Measurements from ENCODE around the gene FBXL5.
A peak's percentile ranks its signal among the peaks of the same experiment; 100 is the strongest.

The FBXL5 gene

DNA sequence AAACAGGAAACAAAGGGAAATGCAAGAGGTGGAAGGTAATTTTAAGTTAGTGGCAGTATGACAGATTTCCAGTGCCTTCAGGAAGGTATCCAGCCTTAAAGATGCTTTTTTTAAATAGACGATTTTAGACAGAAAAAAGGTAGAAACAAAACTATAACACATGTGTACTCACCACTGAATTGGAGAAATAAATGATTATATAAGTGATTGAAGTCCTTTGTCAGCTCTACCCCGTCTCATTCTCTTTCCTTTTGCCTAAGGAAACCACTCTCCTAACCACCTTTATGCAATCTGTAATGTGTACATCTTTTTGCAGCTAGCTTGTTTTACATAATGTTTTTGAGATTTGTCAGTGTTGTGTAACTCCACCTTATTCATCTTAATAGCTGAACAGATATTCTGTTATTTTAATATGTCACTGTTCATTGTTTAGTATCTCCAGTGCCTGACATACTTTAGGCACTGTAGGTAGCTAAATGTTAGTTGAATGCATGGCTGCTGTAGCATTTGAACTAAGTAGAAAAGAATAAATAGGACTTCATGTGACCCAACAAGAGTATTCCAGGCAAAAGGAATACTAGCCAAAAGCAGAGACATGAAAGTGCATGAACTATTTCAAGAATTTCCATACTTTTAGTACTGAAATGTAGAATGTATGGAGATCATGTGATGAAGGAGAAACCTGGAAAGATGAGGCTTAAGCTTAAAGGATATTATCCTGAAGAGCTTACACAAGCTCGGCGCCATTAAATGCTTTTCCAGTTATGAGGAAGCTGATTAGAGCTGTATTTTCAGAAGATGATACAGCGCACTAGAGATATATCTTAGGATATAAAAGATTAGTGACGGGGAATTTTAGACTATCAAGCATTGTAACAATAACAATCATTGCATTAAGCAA, 27.3 kb upstream of the FBXL5 start:
- DNase-seq (no peak), ATAC-seq (no peak)
- peaks cover 41% of the 10 kb centered on the region for H3K4me1 Mint-ChIP-seq
- H3K27me3 Mint-ChIP-seq = peaks cover 7% of the 10 kb centered on the region
- H3K27ac Mint-ChIP-seq = peak overlapping the region; percentile 100
- H3K9me3 Mint-ChIP-seq = peaks cover 0 to 3% of the 10 kb centered on the region in 2 donors
- peak overlapping the region; percentile 93 to 95 for H3K4me3 Mint-ChIP-seq

DNA sequence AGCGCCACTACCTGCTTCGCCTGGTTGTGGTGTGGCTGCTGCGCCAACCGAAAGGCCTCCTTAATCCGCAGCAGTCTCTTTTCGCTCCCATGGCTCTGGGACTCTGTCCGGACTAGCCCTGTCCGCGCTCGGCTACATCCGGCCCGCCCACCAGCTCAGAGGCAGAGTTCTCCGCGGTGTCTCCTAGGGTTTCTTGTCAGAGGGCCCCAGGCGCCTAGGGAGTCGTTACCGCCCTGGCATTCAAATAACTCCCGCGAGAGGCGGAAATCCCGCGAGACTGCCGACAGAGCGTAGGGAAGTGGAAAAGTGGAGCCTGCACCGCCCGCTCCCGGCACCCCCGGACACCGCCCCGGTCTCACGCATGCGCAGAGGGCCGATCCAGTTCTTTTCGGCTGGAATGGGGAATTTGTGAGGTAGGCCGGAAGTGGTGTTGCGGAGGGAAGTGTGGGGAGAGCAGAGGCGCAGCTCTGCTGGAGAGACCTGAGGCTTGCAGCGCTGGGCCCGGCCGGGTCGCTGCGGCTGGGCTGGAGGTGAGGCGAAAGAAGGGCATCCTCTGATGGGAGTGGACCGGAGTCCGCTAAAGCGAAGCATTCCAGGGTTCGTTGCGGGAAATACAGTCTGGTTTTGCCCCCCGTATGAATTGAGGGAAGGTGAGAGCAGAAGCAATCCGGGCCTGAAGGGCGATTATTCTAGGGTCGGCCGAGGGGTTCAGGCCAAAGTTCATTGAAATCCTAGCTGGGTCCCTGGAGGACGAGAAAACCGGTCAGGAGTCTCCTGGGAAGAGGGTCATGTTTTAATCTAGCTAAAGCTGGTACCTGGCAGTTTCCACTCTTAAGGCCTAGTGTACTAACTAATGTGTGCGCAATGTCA, 26.4 kb upstream of the FBXL5 start, which contains the start of gene FAM200B:
Gene FAM200B, plus strand, starts transcription at position 456 of the 870 bp plus-strand sequence. CDS start 5,151 bp downstream, outside the sequence.
- peaks cover 0 to 3% of the 10 kb centered on the region in 2 donors for H3K9me3 Mint-ChIP-seq
- peaks cover 7% of the 10 kb centered on the region for H3K27me3 Mint-ChIP-seq
- peak; percentile 98 to 99 for DNase-seq
- H3K4me3 Mint-ChIP-seq = peak within 1 kb of the TSS; percentile 93 to 95
- H3K4me1 Mint-ChIP-seq = peaks cover 45% of the 10 kb centered on the region
- peak within 1 kb of the TSS; percentile 100 for H3K27ac Mint-ChIP-seq
- peak; percentile 97 for ATAC-seq

DNA sequence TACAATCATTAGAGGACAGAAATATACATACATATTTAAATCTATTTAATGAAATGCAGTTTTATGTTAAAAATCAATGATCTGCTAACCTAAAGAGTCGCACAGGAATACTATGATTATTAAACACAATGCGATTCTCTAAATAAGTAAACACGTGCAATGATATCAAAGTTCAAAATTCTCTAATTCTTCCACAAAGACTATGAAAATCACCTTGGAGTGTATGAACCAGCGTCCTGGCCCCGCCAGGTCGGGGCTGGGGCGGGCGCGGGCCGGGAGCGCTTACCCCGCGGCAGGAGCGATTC, 25.9 kb upstream of the FBXL5 start:
- H3K9me3 Mint-ChIP-seq = peaks cover 0 to 3% of the 10 kb centered on the region in 2 donors
- H3K4me1 Mint-ChIP-seq = peaks cover 48% of the 10 kb centered on the region
- peak overlapping the region; percentile 100 for H3K27ac Mint-ChIP-seq
- peaks cover 7% of the 10 kb centered on the region for H3K27me3 Mint-ChIP-seq
- H3K4me3 Mint-ChIP-seq = peak overlapping the region; percentile 93 to 95
- ATAC-seq (no peak), DNase-seq (no peak)

DNA sequence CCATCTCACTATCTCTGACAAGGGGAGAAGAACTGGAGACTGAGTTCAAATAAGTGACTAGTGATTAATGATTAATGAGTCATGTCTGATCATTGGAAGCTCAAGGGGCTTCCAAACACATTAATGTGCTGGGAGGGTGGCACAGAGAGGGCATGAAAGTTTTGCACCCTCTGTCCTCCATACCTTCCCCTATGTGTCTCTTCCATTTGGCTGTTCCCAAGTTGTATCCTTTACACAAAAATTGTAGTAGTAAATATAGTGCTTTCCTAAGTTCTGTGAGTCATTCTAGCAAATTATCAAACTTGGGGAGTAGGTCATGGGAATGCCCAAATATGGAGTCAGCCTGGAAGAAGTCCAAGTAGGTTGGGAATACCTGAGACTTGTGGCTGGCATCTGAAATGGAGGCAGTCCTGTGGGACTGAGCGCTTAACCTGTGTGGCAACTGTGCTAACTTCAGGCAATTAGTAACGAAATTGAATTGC, 22.4 kb upstream of the FBXL5 start:
- H3K27me3 Mint-ChIP-seq = peaks cover 7% of the 10 kb centered on the region
- ATAC-seq = no peak
- no peak overlapping the region for H3K27ac Mint-ChIP-seq
- no peaks in the 10 kb centered on the region for H3K9me3 Mint-ChIP-seq
- peaks cover 29% of the 10 kb centered on the region for H3K4me1 Mint-ChIP-seq
- no peak overlapping the region for H3K4me3 Mint-ChIP-seq
- DNase-seq = no peak

DNA sequence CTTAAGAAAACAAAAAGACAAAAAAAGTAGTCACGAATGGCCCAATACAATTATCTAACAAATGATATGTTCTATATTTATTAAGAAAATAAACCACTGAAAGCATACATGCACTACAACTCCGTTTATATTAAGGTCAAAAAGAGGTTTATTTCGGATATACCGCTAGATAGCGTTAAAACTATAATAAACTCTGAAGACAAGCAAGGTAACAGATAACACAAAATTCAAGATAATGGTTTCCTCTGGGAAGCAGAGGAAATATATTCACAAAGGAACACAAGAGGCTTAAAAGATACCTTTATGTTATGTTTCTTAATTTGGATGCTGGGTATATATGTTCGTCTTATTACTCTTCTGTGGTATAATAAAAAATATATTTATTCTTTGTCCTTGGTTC, 21.7 kb upstream of the FBXL5 start:
- no peak for ATAC-seq
- peaks cover 26% of the 10 kb centered on the region for H3K4me1 Mint-ChIP-seq
- no peak overlapping the region for H3K27ac Mint-ChIP-seq
- peaks cover 7% of the 10 kb centered on the region for H3K27me3 Mint-ChIP-seq
- no peak overlapping the region for H3K4me3 Mint-ChIP-seq
- DNase-seq = no peak
- no peaks in the 10 kb centered on the region for H3K9me3 Mint-ChIP-seq

DNA sequence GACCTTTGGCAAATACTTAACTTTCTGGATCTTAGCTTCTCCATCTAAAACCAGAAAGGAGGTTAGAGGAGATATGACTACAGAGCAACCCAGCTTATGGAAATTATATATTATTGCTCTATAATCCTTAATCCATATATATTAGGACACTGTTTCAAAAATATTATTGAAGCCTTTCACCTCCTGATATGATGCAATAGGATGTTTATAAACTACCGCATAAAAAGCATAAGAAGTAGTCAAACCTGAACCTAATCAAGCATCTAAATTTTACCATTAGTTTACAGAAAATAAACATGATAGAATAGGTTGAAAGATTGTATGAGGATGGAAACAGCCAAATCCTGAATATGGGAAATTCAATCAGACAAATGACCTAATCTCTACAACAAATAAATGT, 20.9 kb upstream of the FBXL5 start:
- Mint-ChIP-seq H3K27me3 (peaks cover 7% of the 10 kb centered on the region), H3K4me1 (peaks cover 26% of the 10 kb centered on the region)
- ATAC-seq = no peak

DNA sequence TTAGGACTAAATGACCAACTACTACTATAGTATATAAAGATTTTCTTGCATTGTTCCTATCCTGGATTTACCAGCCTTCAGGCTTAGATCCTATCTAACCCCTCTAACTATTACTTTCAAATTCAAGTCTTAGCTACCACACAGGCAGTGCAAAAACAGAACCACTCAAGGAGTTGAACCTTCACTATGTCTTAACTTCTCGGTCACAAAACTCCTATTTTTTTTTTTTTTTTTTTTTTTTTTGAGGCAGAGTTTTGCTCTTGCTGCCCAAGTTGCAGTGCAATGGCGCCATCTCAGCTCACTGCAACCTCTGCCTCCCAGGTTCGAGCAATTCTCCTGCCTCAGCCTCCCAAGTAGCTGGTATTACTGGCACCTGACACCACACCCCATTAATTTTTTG, 20.2 kb upstream of the FBXL5 start:
- no peak overlapping the region for H3K27ac Mint-ChIP-seq
- no peak for ATAC-seq
- peaks cover 26% of the 10 kb centered on the region for H3K4me1 Mint-ChIP-seq
- DNase-seq = no peak
- H3K9me3 Mint-ChIP-seq = no peaks in the 10 kb centered on the region
- no peak overlapping the region for H3K4me3 Mint-ChIP-seq
- H3K27me3 Mint-ChIP-seq = peaks cover 7% of the 10 kb centered on the region

More for the DNA sequence above, 20.9 kb upstream of the FBXL5 start:
- no peak overlapping the region for H3K27ac Mint-ChIP-seq
- no peak overlapping the region for H3K4me3 Mint-ChIP-seq
- DNase-seq = no peak
- H3K9me3 Mint-ChIP-seq = no peaks in the 10 kb centered on the region

DNA sequence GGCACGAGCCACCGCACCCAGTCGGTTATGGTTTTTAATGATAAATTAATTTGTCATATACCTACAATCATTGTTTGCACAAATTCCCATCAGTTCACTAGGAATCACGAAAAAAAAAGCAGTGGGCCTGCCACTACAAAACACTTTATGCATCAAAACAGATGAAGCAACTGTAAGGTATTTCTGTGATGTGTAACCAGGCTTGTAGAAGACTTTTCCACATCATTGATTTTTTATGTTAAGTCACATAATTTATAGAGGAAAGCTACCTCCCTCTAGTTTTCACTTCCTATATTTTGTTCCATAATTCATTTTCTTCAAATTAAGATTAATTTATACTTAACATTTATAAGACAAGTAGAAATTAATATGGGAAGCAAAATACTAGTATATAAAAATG, 19.8 kb upstream of the FBXL5 start:
- no peaks in the 10 kb centered on the region for H3K9me3 Mint-ChIP-seq
- ATAC-seq (no peak), DNase-seq (no peak)
- H3K4me3 Mint-ChIP-seq = no peak overlapping the region
- peaks cover 22% of the 10 kb centered on the region for H3K4me1 Mint-ChIP-seq
- no peak overlapping the region for H3K27ac Mint-ChIP-seq
- peaks cover 4% of the 10 kb centered on the region for H3K27me3 Mint-ChIP-seq

DNA sequence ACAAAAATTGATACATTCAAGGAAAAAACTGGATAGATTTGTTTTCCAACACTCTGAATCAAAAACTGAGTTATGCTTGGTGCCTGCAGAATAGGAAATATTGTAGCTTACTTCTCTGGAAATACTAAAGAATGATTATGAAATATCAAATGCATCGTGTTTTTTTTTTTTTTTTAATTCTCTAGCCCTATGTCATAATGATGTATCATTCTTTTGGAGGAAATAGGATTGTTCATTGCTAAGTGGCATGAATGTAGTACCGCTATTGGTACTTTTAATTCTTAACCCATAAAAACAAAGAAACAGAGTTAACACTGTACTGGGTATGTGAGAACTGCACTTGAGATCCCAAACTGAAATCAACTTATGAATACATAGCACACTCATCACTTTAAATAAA, 18.9 kb upstream of the FBXL5 start:
- H3K27me3 Mint-ChIP-seq = no peaks in the 10 kb centered on the region
- H3K9me3 Mint-ChIP-seq = no peaks in the 10 kb centered on the region
- DNase-seq (no peak), ATAC-seq (no peak)
- peaks cover 16% of the 10 kb centered on the region for H3K4me1 Mint-ChIP-seq
- H3K4me3 Mint-ChIP-seq = no peak overlapping the region
- H3K27ac Mint-ChIP-seq = no peak overlapping the region

DNA sequence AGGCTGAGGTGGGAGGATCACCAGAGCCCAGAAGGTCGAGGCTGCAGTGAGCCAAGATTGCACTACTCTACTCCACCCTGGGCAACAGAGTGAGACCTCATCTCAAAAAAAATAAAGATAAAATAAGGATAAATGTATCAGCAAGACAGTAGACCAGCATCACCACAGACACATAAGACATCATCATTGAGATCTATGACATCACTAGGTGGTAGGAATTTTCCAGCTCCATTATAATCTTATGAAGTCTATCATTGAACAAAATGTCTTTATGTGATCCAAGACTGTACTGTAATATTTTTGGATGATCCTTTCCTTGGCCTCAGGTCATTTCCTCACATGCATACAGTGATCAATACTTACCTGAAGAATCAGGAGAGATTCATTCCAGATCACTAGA, 18.2 kb upstream of the FBXL5 start:
- Mint-ChIP-seq H3K4me1 (peaks cover 12% of the 10 kb centered on the region), H3K27me3 (no peaks in the 10 kb centered on the region), H3K4me3 (no peak overlapping the region), H3K9me3 (no peaks in the 10 kb centered on the region), H3K27ac (no peak overlapping the region)
- DNase-seq = no peak
- no peak for ATAC-seq

DNA sequence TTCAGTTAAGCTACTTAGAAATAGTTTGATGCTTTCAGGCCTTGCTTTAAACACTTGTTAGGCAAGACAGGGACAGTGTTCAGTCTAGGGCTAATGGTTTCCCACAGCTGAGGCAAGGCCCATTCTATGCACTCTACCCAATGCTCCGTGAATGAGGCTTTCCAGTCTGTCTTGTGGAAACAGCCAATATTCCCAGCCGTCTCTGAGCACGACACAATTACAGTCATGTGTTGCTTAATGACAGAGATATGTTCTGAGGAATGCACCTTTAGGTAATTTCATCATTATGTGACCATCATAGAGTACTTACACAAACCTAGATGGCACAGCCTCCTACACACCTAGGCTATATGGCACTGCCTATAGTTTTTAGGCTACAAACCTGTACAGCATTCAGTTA, 16.9 kb upstream of the FBXL5 start:
- Mint-ChIP-seq H3K4me3 (no peak overlapping the region), H3K4me1 (peaks cover 5% of the 10 kb centered on the region), H3K27ac (no peak overlapping the region), H3K9me3 (no peaks in the 10 kb centered on the region), H3K27me3 (no peaks in the 10 kb centered on the region)
- DNase-seq (no peak), ATAC-seq (no peak)

DNA sequence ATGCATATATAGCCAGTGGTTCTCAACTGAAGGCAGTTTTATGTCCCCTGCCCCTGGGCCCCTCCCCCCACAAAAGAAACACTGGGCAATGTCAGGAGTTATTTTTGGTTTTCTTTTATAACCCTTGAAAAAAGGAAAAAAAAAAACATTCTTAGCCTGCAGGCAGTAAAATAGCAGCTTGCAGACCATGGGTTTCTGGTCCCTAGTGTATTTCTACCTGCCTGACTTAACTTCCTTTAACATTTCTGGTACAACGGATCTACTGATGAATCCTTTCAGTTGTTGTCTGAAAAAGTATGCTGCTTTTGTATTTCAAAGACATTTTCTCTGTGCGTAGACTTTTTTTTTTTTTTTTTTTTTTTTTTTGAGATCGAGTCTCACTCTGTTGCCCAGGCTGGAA, 15.4 kb upstream of the FBXL5 start:
- Mint-ChIP-seq H3K4me1 (peaks cover 10% of the 10 kb centered on the region), H3K4me3 (no peak overlapping the region), H3K27me3 (no peaks in the 10 kb centered on the region), H3K27ac (no peak overlapping the region), H3K9me3 (peaks cover 0 to 6% of the 10 kb centered on the region in 2 donors)
- no peak for DNase-seq
- ATAC-seq = no peak

DNA sequence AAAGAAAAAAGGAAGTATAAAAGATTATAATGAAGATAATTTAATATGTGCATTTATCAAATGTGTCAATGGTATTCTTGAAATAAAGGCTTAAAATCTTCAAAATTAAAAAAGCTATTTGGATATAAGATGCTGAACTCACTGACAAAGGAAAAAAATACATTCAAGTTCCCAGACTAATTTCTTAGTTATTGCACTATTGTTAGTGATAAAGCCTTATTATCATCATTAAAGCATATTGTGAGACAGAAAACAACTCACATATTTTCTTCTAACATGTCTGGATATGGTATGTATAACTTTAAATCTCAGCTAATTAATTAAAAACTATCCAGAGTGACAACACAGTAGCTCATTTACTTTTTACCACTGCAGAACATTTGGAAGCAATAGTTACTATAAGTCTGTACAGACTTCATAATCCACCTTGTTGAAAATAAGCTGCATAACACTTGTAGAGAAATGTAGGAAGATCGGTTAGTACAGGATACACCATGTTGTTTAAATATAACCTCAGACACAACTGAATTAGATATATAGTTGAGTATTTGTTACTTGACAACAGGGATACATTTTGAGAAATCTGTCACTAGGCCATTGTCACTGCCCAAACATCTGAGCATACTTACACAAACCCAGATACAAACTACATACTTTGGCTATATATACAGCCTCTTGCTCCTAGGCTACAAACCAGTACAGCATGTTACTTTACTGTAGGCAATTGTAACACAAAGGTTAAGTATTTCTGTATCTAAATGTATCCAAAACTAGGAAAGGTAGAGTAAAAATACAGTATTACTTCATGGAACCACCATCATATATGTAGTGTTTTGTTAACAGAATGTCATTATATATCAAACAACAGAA, 13.6 kb upstream of the FBXL5 start:
- H3K27me3 Mint-ChIP-seq = no peaks in the 10 kb centered on the region
- peaks cover 0 to 6% of the 10 kb centered on the region in 2 donors for H3K9me3 Mint-ChIP-seq
- H3K4me3 Mint-ChIP-seq = no peak overlapping the region
- ATAC-seq (no peak), DNase-seq (no peak)
- H3K4me1 Mint-ChIP-seq = peaks cover 18% of the 10 kb centered on the region
- no peak overlapping the region for H3K27ac Mint-ChIP-seq

DNA sequence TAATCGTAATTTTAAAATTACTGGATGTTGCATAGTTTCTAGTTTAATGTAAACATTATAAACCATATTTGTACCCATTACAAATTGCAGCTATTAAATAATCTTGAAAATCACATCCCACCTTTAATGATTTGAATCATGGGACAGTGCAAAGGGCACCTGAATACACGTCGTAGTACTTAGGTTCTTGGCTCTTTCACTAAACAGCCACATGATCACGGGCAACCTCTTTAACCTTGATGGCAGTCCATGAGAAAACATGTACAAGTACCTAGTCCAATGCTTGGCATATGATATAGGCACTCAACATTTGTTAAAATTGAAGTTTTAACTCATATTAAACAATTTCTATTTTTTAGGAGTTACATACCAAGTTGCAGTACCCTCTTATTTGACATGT, 11.8 kb upstream of the FBXL5 start:
- Mint-ChIP-seq H3K9me3 (peaks cover 0 to 6% of the 10 kb centered on the region in 2 donors), H3K27me3 (no peaks in the 10 kb centered on the region), H3K4me1 (peaks cover 18% of the 10 kb centered on the region), H3K27ac (no peak overlapping the region), H3K4me3 (no peak overlapping the region)
- no peak for ATAC-seq
- no peak for DNase-seq

DNA sequence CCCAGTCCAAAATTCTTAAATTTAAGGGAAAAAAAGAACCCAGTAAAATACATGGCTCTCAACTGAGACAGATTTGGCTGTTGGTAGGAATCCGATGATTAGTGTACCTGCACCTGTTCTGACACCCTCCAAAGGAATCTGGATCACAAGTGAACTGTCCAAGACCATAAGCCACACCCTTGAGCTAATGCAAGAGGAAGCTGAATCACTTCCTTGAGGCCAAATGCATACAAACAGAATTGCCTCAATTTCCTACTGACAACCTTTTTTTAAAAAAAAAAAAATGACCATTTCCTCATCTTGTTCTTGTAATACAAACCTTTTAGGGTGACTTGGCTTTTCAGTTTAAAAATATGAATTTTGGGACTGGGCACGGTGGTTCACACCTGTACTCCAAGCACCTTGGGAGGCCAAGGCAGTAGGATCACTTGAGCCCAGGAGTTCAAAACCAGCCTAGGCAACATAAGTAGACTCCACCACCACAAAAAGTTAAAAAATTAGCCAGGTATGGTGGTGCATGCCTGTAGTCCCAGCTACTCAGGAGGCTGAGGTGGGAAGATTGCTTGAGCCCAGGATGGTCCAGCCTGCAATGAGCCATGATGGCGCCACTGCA, 10.7 kb upstream of the FBXL5 start:
- H3K4me3 Mint-ChIP-seq = no peak overlapping the region
- peaks cover 0 to 6% of the 10 kb centered on the region in 2 donors for H3K9me3 Mint-ChIP-seq
- no peaks in the 10 kb centered on the region for H3K27me3 Mint-ChIP-seq
- DNase-seq = no peak
- ATAC-seq = no peak
- peak overlapping the region in 1 of 2 donors; percentile 20 for H3K27ac Mint-ChIP-seq
- peaks cover 27% of the 10 kb centered on the region for H3K4me1 Mint-ChIP-seq
